ENCODE results near the gene HAPSTR1. TPM values are rescaled to one million over a fixed set of nuclear protein-coding genes. Genes with fewer than 3 reads are reported as not detected.

Gene HAPSTR1
- polyA plus RNA-seq, 4 donors: 11.6 to 31.8 (median 15.0) TPM

DNA sequence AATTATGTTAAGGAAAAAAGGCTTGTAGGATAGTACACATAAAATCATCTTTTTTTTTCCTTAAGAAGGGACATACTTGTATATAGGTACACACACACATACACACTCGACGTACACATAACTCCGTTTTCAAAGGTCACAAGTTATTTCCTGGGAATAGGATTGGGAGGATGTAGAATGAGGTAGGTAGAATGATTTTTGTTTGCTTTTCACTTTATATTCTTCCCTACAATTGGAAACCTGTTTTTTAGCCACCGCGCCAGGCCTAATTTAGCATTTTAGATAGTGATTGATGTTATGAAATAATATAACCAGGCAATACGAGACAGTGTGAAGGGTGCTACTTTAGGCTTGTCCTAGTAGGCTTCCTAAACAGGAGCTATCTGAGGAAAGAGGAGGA is 1.8 kb upstream of the HAPSTR1 start:
- peaks cover 1 to 6% (median 3%) of the 10 kb centered on the region in 3 donors for H3K4me1 ChIP-seq (ENCODE audit: control insufficient read depth in 3 of 3, insufficient read depth in 2 of 3, low read depth in 1 of 3, low read length in 2 of 3)
- no peaks in the 10 kb centered on the region for H3K9me3 ChIP-seq (ENCODE audit: control insufficient read depth in 2 of 2, insufficient read depth in 1 of 2, low read depth in 1 of 2, low read length in 1 of 2)
- peak overlapping the region in 1 of 3 donors; percentile 64 for H3K4me3 ChIP-seq (ENCODE audit: low read depth in 1 of 3, low read length in 3 of 3)
- H3K36me3 ChIP-seq (ENCODE audit: control insufficient read depth in 3 of 3, insufficient read depth in 2 of 3, low read depth in 1 of 3, low read length in 3 of 3): peaks cover 0 to 4% (median 0%) of the 10 kb centered on the region in 3 donors
- DNase-seq (no peak), FAIRE-seq (no peak)
- H3K27me3 ChIP-seq (ENCODE audit: control insufficient read depth in 3 of 3, insufficient read depth in 3 of 3, low read length in 3 of 3): no peaks in the 10 kb centered on the region
- H3K27ac ChIP-seq (ENCODE audit: low read depth in 1 of 3, low read length in 2 of 3): peak overlapping the region in 2 of 3 donors; percentile 24 to 93
- WGBS, 3 donors: 90 to 94% (median 91%) methylated on average over 6 of the region's 6 CpGs

- Histone ChIP-seq H3K27me3 (ENCODE audit: control insufficient read depth in 3 of 3, insufficient read depth in 3 of 3, low read length in 3 of 3) (no peaks in the 10 kb centered on the region), H3K4me1 (ENCODE audit: control insufficient read depth in 3 of 3, insufficient read depth in 2 of 3, low read depth in 1 of 3, low read length in 2 of 3) (peaks cover 2 to 7% (median 4%) of the 10 kb centered on the region in 3 donors), H3K27ac (ENCODE audit: low read depth in 1 of 3, low read length in 2 of 3) (peak overlapping the region; percentile 70 to 93 (median 70)), H3K36me3 (ENCODE audit: control insufficient read depth in 3 of 3, insufficient read depth in 2 of 3, low read depth in 1 of 3, low read length in 3 of 3) (peaks cover 0 to 4% (median under 1%) of the 10 kb centered on the region in 3 donors), H3K4me3 (ENCODE audit: low read depth in 1 of 3, low read length in 3 of 3) (peak overlapping the region; percentile 36 to 66 (median 64)), H3K9me3 (ENCODE audit: control insufficient read depth in 2 of 2, insufficient read depth in 1 of 2, low read depth in 1 of 2, low read length in 1 of 2) (no peaks in the 10 kb centered on the region)
- no peak for FAIRE-seq
- WGBS, 3 donors: 5 to 7% (median 6%) methylated on average over 75 to 85 of the region's 85 CpGs
- DNase-seq: no peak
Measured at GRCh38 chr16:9090101-9090959, 1.1 kb upstream of the HAPSTR1 start.

DNA sequence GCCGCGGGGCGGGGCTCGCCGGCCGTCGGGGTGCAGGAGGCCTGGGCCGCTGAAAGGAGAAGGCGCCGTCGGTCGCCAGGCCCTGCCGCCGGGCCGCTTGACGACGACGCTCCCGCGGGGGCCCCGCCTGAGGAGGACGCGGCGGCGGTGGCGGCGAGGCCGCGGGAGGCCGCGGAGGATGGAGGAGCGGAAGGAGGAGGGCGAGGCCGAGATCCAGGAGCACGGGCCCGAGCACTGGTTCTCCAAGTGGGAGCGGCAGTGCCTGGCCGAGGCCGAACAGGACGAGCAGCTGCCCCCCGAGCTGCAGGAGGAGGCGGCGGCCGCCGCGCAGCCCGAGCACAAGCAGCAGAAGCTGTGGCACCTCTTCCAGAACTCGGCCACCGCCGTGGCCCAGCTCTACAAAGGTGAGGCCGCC is 430 bp downstream of the HAPSTR1 start:
- Histone ChIP-seq H3K4me1 (ENCODE audit: control insufficient read depth in 3 of 3, insufficient read depth in 2 of 3, low read depth in 1 of 3, low read length in 2 of 3) (peaks cover 3 to 16% (median 15%) of the 10 kb centered on the region in 3 donors), H3K36me3 (ENCODE audit: control insufficient read depth in 3 of 3, insufficient read depth in 2 of 3, low read depth in 1 of 3, low read length in 3 of 3) (peaks cover 0 to 9% (median 7%) of the 10 kb centered on the region in 3 donors), H3K9me3 (ENCODE audit: control insufficient read depth in 2 of 2, insufficient read depth in 1 of 2, low read depth in 1 of 2, low read length in 1 of 2) (no peaks in the 10 kb centered on the region), H3K27ac (ENCODE audit: low read depth in 1 of 3, low read length in 2 of 3) (peak overlapping the region; percentile 95 to 100 (median 99)), H3K27me3 (ENCODE audit: control insufficient read depth in 3 of 3, insufficient read depth in 3 of 3, low read length in 3 of 3) (no peaks in the 10 kb centered on the region), H3K4me3 (ENCODE audit: low read depth in 1 of 3, low read length in 3 of 3) (peak overlapping the region; percentile 68 to 100 (median 100))
- 0 to 1% (median 0%) methylated on average over 23 to 51 of the region's 51 CpGs for WGBS, 3 donors
- FAIRE-seq: no peak
- peak in 1 of 2 donors; percentile 84 for DNase-seq

GRCh38 chr16:9092282-9092977 is 986 bp downstream of the HAPSTR1 start:
- Histone ChIP-seq H3K4me1 (ENCODE audit: control insufficient read depth in 3 of 3, insufficient read depth in 2 of 3, low read depth in 1 of 3, low read length in 2 of 3) (peaks cover 5 to 20% (median 17%) of the 10 kb centered on the region in 3 donors), H3K4me3 (ENCODE audit: low read depth in 1 of 3, low read length in 3 of 3) (peak overlapping the region; percentile 68 to 100 (median 100)), H3K27ac (ENCODE audit: low read depth in 1 of 3, low read length in 2 of 3) (peak overlapping the region; percentile 95 to 100 (median 99)), H3K27me3 (ENCODE audit: control insufficient read depth in 3 of 3, insufficient read depth in 3 of 3, low read length in 3 of 3) (no peaks in the 10 kb centered on the region), H3K36me3 (ENCODE audit: control insufficient read depth in 3 of 3, insufficient read depth in 2 of 3, low read depth in 1 of 3, low read length in 3 of 3) (peaks cover 0 to 12% (median 9%) of the 10 kb centered on the region in 3 donors), H3K9me3 (ENCODE audit: control insufficient read depth in 2 of 2, insufficient read depth in 1 of 2, low read depth in 1 of 2, low read length in 1 of 2) (no peaks in the 10 kb centered on the region)
- 0 to 1% (median 0%) methylated on average over 35 to 64 of the region's 64 CpGs for WGBS, 3 donors
- FAIRE-seq: no peak
- DNase-seq: peak; percentile 38 to 78

DNA sequence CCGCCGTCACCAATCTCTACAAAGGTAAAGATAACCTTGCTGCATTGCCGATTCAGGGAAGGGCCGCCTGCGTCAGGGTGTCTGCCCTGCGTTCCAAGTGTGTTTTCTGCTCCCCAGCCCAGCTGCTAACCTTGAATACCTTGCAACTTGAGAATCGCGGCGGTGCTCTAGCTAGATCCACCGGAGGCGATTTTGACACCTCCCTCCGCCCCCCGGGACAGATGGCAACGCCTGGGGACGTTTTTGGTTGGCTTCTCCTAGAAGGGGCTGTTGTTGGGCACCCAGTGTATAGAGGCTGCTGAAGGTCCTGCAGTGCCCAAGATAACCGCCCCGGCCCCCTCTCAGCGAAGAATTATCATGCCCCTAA is 1.5 kb downstream of the HAPSTR1 start:
- FAIRE-seq: no peak
- Histone ChIP-seq H3K4me3 (ENCODE audit: low read depth in 1 of 3, low read length in 3 of 3) (peak overlapping the region; percentile 68 to 100 (median 100)), H3K4me1 (ENCODE audit: control insufficient read depth in 3 of 3, insufficient read depth in 2 of 3, low read depth in 1 of 3, low read length in 2 of 3) (peaks cover 7 to 26% (median 22%) of the 10 kb centered on the region in 3 donors), H3K36me3 (ENCODE audit: control insufficient read depth in 3 of 3, insufficient read depth in 2 of 3, low read depth in 1 of 3, low read length in 3 of 3) (peaks cover 0 to 18% (median 9%) of the 10 kb centered on the region in 3 donors), H3K27me3 (ENCODE audit: control insufficient read depth in 3 of 3, insufficient read depth in 3 of 3, low read length in 3 of 3) (no peaks in the 10 kb centered on the region), H3K27ac (ENCODE audit: low read depth in 1 of 3, low read length in 2 of 3) (peak overlapping the region; percentile 95 to 100 (median 99)), H3K9me3 (ENCODE audit: control insufficient read depth in 2 of 2, insufficient read depth in 1 of 2, low read depth in 1 of 2, low read length in 1 of 2) (no peaks in the 10 kb centered on the region)
- peak in 1 of 2 donors; percentile 47 for DNase-seq
- 0 to 1% (median 1%) methylated on average over 18 of the region's 18 CpGs for WGBS, 3 donors

- peak overlapping the region in 2 of 3 donors; percentile 68 to 100 for H3K4me3 ChIP-seq (ENCODE audit: low read depth in 1 of 3, low read length in 3 of 3)
- FAIRE-seq (no peak), DNase-seq (peak; percentile 26 to 65)
- H3K27ac ChIP-seq (ENCODE audit: low read depth in 1 of 3, low read length in 2 of 3): no peak overlapping the region
- 8 to 19% (median 12%) methylated on average over 8 of the region's 8 CpGs for WGBS, 3 donors
- H3K36me3 ChIP-seq (ENCODE audit: control insufficient read depth in 3 of 3, insufficient read depth in 2 of 3, low read depth in 1 of 3, low read length in 3 of 3): peaks cover 0 to 22% (median 9%) of the 10 kb centered on the region in 3 donors
- H3K9me3 ChIP-seq (ENCODE audit: control insufficient read depth in 2 of 2, insufficient read depth in 1 of 2, low read depth in 1 of 2, low read length in 1 of 2): no peaks in the 10 kb centered on the region
- no peaks in the 10 kb centered on the region for H3K27me3 ChIP-seq (ENCODE audit: control insufficient read depth in 3 of 3, insufficient read depth in 3 of 3, low read length in 3 of 3)
- peaks cover 9 to 35% (median 27%) of the 10 kb centered on the region in 3 donors for H3K4me1 ChIP-seq (ENCODE audit: control insufficient read depth in 3 of 3, insufficient read depth in 2 of 3, low read depth in 1 of 3, low read length in 2 of 3)
Measured at GRCh38 chr16:9094011-9094846, 2.8 kb downstream of the HAPSTR1 start.

GRCh38 chr16:9095171-9095570 is 3.7 kb downstream of the HAPSTR1 start:
- 0 to 10% (median 3%) methylated on average over 1 of the region's 1 CpG for WGBS, 3 donors
- Histone ChIP-seq H3K9me3 (ENCODE audit: control insufficient read depth in 2 of 2, insufficient read depth in 1 of 2, low read depth in 1 of 2, low read length in 1 of 2) (no peaks in the 10 kb centered on the region), H3K36me3 (ENCODE audit: control insufficient read depth in 3 of 3, insufficient read depth in 2 of 3, low read depth in 1 of 3, low read length in 3 of 3) (peaks cover 0 to 26% (median 12%) of the 10 kb centered on the region in 3 donors), H3K27ac (ENCODE audit: low read depth in 1 of 3, low read length in 2 of 3) (peak overlapping the region in 1 of 3 donors; percentile 3), H3K4me3 (ENCODE audit: low read depth in 1 of 3, low read length in 3 of 3) (no peak overlapping the region), H3K4me1 (ENCODE audit: control insufficient read depth in 3 of 3, insufficient read depth in 2 of 3, low read depth in 1 of 3, low read length in 2 of 3) (peaks cover 15 to 44% (median 24%) of the 10 kb centered on the region in 3 donors), H3K27me3 (ENCODE audit: control insufficient read depth in 3 of 3, insufficient read depth in 3 of 3, low read length in 3 of 3) (no peaks in the 10 kb centered on the region)
- no peak for DNase-seq
- FAIRE-seq: no peak
